Body of pancreas (tissue), 4 donors: ENCODE results near the gene MMP3.

Experiments used
- POLR2A ChIP-seq, 3 donors: fragments of 450-650 bp; IDR thresholded peaks; one replicate each; pipeline ENCODE4 v1.6.1; 2016; ENCODE audit warnings: antibody characterized with exemption in 3 of 3, mild to moderate bottlenecking in 2 of 3
- TF ChIP-seq, protein P1 (sequence below), 7 experiments: fragments of 450-650 bp in 4 of 7; fragments of 200-600 bp in 3 of 7; sonication (generic) in 3 of 7; IDR thresholded peaks; one replicate each; pipeline ENCODE4 v1.5.1; 2016 to 2019; ENCODE audit warnings: antibody characterized with exemption in 7 of 7

DNA sequence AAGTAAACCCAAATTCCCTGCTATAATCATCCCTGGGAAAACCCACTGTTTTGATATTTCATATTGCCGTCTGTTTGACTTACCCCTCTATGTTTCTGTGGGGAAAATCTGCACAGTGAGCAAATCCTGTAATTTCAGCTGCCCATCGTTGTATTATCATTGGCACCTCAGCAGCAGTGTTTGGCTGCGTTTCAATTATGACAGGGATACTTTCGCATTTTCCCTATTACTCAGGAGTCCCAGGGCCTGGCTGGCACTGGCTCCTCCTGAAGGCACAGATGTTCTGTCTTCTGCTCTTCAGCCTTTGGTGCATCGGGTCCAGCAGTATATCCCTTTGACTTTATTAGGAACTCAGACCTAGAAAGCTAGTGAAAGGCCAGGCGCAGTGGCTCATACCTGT lies 43.6 kb upstream of the MMP3 start:
- TF ChIP-seq POLR2A (IDR thresholded peaks at IDR 0.05) = no peak
- TF ChIP-seq, protein P1, sequence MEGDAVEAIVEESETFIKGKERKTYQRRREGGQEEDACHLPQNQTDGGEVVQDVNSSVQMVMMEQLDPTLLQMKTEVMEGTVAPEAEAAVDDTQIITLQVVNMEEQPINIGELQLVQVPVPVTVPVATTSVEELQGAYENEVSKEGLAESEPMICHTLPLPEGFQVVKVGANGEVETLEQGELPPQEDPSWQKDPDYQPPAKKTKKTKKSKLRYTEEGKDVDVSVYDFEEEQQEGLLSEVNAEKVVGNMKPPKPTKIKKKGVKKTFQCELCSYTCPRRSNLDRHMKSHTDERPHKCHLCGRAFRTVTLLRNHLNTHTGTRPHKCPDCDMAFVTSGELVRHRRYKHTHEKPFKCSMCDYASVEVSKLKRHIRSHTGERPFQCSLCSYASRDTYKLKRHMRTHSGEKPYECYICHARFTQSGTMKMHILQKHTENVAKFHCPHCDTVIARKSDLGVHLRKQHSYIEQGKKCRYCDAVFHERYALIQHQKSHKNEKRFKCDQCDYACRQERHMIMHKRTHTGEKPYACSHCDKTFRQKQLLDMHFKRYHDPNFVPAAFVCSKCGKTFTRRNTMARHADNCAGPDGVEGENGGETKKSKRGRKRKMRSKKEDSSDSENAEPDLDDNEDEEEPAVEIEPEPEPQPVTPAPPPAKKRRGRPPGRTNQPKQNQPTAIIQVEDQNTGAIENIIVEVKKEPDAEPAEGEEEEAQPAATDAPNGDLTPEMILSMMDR (IDR thresholded peaks at IDR 0.05) = no peak
